ENCODE measurements around the gene TSKS.

The TSKS gene

GRCh38 chr19:49713236-49713845 lies 49.8 kb downstream of the TSKS start:
- H3K27ac ChIP-seq, result 0 out of 2 replicates have a peak overlapping the region, but pooled peaks have one; percentile 12

GRCh38 chr19:49712397-49712859 lies 50.7 kb downstream of the TSKS start:
- no peak for TF ChIP-seq ZFX (IDR thresholded peaks at IDR 0.05; ENCODE audit: borderline replicate concordance)
- no peak for TF ChIP-seq CTCF (IDR thresholded peaks at IDR 0.05)
- H3K27ac ChIP-seq, result no peak overlapping the region

More at GRCh38 chr19:49713236-49713845, 49.8 kb downstream of the TSKS start:
- TF ChIP-seq ZFX (IDR thresholded peaks at IDR 0.05; ENCODE audit: borderline replicate concordance) (no peak), CTCF (IDR thresholded peaks at IDR 0.05) (no peak)

- no peak overlapping the region for H3K27ac ChIP-seq
- TF ChIP-seq CTCF (IDR thresholded peaks at IDR 0.05) (no peak), ZFX (IDR thresholded peaks at IDR 0.05; ENCODE audit: borderline replicate concordance) (no peak)
These were observed 52.6 kb downstream of the TSKS start for GRCh38 chr19:49710372-49710951.

- TF ChIP-seq CTCF (IDR thresholded peaks at IDR 0.05) (no peak), ZFX (IDR thresholded peaks at IDR 0.05; ENCODE audit: borderline replicate concordance) (no peak)
These were observed 57.2 kb downstream of the TSKS start for GRCh38 chr19:49705919-49706318.

GRCh38 chr19:49704888-49705642 lies 58.0 kb downstream of the TSKS start:
- TF ChIP-seq CTCF (IDR thresholded peaks at IDR 0.05) (no peak), ZFX (IDR thresholded peaks at IDR 0.05; ENCODE audit: borderline replicate concordance) (no peak)
- H3K27ac ChIP-seq, result no peak overlapping the region

More at GRCh38 chr19:49705919-49706318, 57.2 kb downstream of the TSKS start:
- H3K27ac ChIP-seq, result no peak overlapping the region

- TF ChIP-seq ZFX (IDR thresholded peaks at IDR 0.05; ENCODE audit: borderline replicate concordance) (no peak), CTCF (IDR thresholded peaks at IDR 0.05) (no peak)
- H3K27ac ChIP-seq, result no peak overlapping the region
These were observed 61.8 kb downstream of the TSKS start for GRCh38 chr19:49701271-49701786.
